GM19324 (cell line): Measurements from ENCODE around the gene PSMG2.
"Not testable (repeated sequence)": the region's sequence is repeated elsewhere in the genome, so short reads cannot be mapped to it uniquely, and the experiment has no call there.

Experiments
- ATAC-seq: cut with Tn5 transposase; IDR thresholded peaks from one replicate; pipeline ENCODE4 v1.9.1; 2021; ENCODE audit warnings: mild to moderate bottlenecking, moderate library complexity; ENCODE audit not compliant: unreplicated experiment, low FRiP score

PSMG2 gene

DNA sequence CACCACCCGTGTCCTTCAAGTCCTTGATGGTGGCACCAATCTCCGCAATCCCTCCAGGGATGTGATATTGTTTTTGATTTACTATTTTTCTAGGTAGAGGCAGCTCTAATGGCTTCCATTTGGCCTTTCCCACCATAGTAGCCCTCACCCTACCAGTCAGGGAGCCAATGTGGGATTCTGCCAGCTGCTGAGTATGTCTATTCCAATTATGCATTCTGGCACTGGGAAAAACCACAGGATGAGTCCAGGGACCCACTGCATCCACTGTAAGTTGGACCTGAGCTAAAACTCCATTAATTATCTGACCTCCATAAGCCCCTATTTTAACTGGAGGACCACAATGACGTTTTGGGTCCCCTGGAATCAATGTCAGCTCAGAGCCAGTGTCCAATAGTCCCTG is 55.7 kb downstream of the PSMG2 start:
- not testable (repeated sequence) for ATAC-seq

DNA sequence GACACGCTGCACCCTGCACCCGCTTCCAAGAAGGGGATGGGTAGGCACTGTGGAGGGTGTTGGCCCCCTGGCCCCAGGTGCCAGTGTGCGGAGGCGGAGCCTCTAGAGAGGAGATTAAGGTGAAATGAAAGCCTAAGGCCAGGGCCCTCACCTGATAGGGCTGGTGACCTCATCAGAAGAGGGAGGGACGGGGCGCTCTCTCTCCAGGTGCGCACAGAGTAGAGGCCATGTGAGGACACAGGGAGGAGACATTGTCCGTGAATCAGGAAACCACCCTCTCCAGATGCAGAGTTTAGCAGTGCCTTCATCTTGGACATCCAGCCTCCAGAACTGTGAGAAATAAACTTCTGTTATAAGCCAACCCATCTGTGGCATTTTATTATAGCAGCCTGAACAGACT is 62.3 kb downstream of the PSMG2 start:
- no peak for ATAC-seq

DNA sequence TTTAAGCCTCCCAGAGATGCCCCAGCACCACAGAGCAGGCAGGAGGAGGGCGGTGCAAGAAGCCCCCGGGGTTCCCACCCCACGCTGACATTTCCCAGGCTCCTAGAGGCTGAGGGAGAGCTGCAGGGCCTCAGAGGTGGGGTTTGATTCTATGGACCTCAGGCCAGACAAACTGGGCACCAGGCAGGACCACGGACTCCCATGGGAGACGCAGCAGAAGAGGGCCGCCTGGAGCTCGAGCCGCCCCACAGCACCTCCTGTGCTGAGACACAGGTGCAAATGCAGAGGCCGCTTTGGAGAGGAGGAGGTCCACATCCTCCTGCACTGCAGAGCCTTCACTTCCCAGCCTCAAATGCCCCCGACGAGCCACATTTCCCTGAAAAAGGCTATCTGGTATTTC is 62.7 kb downstream of the PSMG2 start:
- no peak for ATAC-seq

GRCh38 chr18:12766986-12767433 is 64.2 kb downstream of the PSMG2 start:
- no peak for ATAC-seq

- no peak for ATAC-seq
Measured at GRCh38 chr18:12767580-12768155, 64.8 kb downstream of the PSMG2 start.

GRCh38 chr18:12768625-12769024 is 65.8 kb downstream of the PSMG2 start:
- ATAC-seq: no peak

- no peak for ATAC-seq
Measured at GRCh38 chr18:12769136-12769535, 66.3 kb downstream of the PSMG2 start.

GRCh38 chr18:12769644-12770440 is 67.0 kb downstream of the PSMG2 start:
- ATAC-seq: no peak

- ATAC-seq: no peak
Measured at GRCh38 chr18:12770469-12771219, 67.8 kb downstream of the PSMG2 start.

DNA sequence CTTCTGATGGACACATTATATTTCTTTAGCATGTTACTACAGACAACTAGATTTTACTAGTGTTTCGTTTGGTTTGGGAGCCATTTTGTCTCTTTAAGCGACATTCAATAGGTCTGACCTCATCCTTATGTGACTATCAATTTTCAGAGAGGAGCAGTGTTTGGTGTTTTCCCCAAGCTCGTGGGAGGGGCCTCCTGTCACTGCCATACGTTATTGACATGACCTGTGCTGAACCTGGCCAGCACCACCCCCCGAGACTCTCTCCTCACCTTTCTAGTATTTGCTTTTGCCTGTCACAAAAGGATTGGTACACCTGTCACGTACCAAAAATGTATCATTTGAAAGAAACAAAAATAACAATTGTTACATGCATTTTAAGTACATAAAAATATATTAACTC is 69.3 kb downstream of the PSMG2 start:
- no peak for ATAC-seq

- no peak for ATAC-seq
Measured at GRCh38 chr18:12773369-12773768, 70.5 kb downstream of the PSMG2 start.

DNA sequence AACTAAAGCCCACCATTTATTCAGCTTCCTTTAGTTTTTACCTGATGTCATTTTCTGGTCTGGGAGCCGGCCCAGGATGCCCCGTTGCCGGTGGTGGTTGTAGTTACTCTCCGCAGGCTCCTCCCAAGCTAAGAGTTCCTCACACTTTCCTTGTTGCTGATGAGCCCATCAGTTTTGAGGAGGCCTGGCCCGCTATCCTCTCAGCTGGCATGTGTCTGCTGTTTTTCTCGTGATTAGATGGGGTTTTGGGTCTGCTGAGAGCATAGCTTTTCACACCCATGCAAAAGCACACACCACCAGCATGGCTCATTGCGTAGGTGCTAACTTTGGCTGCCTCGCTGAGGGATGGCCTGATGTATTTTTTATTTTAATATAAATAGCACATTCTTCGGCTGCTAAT is 72.1 kb downstream of the PSMG2 start:
- ATAC-seq: no peak
